HG03442 (cell line): ENCODE results near the gene SMIM45.
A peak's percentile ranks its signal among the peaks of the same experiment; 100 is the strongest.

Experiments
- ATAC-seq: cut with Tn5 transposase; IDR thresholded peaks from one replicate; pipeline ENCODE4 v1.9.1; 2021; ENCODE audit warnings: mild to moderate bottlenecking, moderate library complexity; ENCODE audit not compliant: unreplicated experiment

The SMIM45 gene

GRCh38 chr22:41915035-41915785 lies 36.7 kb upstream of the SMIM45 start, which contains the start of gene SHISA8:
SHISA8 (minus strand) TSS chr22:41915074; CDS start chr22:41914667, 407 bp downstream.
- ATAC-seq: no peak

GRCh38 chr22:41915786-41916493 lies 36.0 kb upstream of the SMIM45 start:
- ATAC-seq: no peak

GRCh38 chr22:41916745-41917358 lies 35.1 kb upstream of the SMIM45 start:
- ATAC-seq: no peak

- ATAC-seq: no peak
Observed at GRCh38 chr22:41917375-41917902, 34.5 kb upstream of the SMIM45 start.

- ATAC-seq: no peak
Observed at GRCh38 chr22:41917903-41918791, 33.8 kb upstream of the SMIM45 start.

GRCh38 chr22:41919357-41920224 lies 32.4 kb upstream of the SMIM45 start:
- peak; percentile 43 for ATAC-seq

DNA sequence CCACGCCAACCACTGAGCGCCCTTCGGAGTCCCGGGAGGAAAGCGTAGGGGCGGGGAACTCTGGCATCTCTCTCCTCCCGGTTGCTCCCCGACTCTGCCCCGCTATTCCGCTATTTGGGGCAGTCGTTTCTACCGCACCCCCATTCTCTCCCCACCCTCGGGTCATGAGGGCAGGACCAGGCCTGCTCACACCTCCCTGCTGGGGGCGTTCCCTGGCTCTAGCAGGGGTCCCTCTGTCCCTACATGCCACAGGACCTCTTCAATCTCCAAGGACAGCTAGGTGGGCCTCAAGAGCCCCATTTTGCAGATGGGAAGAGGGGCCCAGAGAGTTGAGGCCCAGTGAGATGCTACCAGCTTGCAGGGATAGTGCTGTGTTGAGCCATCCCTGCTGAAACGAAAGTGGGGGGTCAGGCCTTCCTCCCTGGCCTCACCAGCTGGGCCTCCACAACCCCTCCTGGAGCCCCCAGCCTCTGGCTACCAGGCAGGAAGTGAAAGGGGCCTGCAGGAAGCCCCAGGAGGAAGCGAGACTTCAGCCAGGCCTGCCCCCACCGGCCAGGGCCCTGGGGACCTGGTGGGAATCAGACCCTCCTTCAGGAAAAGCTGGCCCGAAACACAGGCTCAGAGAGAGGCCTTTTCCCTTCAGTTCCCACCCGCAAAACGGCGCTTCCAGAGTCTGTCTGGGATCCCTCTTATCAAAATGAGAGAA lies 31.5 kb upstream of the SMIM45 start:
- ATAC-seq: peak; percentile 19

- no peak for ATAC-seq
Observed at GRCh38 chr22:41922328-41922727, 29.6 kb upstream of the SMIM45 start.

GRCh38 chr22:41922940-41923594 lies 28.9 kb upstream of the SMIM45 start:
- ATAC-seq: no peak

- no peak for ATAC-seq
Observed at GRCh38 chr22:41923595-41924276, 28.2 kb upstream of the SMIM45 start.

DNA sequence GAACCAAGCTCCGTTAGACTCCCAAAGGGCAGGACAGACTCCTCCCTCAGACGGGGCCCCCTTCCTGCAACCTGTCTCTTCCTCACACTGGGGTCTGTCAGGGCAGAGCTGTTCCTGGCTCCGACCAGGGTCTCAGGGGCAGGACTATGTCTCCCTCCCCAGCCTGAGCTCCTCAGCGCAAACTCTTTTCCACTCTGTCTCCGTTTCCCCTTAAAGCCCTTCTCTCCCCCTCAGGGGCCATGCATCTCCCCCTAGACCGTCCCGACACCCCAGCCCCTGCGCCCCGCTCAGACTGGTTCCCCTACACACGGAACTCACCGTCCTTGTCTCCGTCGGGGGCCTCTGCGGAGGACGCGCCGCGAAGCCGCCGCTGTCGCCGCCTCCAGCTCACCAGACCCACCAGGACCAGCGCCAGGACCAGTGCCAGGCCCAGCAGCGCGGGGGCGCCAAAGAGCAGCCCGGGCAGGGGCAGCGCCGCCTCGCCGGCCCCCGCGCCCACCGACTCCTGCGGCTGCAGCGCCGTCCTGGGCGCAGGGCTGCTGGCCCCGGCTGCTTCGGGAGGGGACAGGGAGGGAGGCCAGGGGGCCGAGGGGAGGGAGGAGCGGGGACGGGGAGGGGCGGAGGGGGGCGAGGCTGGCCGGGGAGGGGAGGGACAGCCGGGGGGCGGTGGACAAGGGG lies 26.0 kb upstream of the SMIM45 start:
- ATAC-seq: peak; percentile 43

GRCh38 chr22:41927813-41928212 lies 24.1 kb upstream of the SMIM45 start:
- no peak for ATAC-seq

GRCh38 chr22:41928593-41929417 lies 23.1 kb upstream of the SMIM45 start:
- ATAC-seq: no peak

- ATAC-seq: no peak
Observed at GRCh38 chr22:41929418-41929810, 22.5 kb upstream of the SMIM45 start.

GRCh38 chr22:41931701-41932269 lies 20.2 kb upstream of the SMIM45 start:
- ATAC-seq: no peak

GRCh38 chr22:41932353-41932752 lies 19.6 kb upstream of the SMIM45 start:
- ATAC-seq: no peak
